Putamen (tissue), 1 donor: ENCODE data around the gene POLD2.

Source experiments
- DNase-seq: peaks from one replicate; pipeline ENCODE4 v3.0.0-alpha.2; 2016; ENCODE audit warnings: low spot score

The POLD2 gene

DNA sequence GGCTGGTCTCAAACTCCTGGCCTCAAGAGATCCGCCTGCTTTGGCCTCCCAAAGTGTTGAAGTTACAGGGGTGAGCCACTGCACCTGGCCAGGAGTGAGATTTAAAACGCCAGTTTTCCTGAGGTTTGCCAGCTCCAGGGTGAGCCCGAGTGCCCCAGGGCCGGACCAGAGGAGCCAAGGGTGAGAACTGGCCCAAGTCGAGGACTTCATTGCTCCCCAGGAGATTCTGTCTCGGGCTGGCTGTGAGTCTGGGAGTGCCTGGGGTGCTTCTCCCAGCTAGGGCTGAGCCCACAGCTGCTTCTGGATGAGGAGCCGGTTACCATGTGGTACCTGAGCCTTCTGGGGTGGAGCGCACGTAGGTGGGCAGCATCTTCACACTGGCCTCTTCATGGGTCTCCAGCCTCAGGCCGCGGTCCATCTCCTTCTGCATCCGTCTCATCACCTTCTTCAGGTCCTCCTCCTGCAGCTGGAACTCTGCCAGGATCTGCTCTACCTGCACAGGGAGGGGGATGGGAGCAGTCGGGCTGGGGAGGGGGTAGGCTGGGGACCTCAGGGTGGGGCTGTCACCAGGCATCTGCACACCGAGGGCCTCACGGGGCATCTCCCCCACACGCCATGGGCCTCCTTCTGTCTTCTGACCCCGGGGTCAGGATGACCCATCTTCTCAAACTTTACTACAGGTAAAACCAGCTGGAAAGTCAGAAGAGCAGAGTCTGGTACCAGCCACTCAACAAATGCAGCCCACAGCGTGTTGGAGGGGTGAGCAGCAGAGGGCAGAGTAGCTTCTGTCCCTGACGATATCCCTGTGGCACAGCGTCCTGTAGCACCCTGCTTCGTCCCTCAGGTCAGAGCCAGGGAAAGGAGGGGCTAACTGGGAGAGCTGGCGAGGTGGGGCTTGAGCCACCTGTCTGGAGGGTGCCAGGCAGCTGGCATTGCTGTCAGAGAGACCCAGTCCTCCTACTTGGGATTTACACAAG, 29.9 kb upstream of the POLD2 start:
- DNase-seq: no peak

DNA sequence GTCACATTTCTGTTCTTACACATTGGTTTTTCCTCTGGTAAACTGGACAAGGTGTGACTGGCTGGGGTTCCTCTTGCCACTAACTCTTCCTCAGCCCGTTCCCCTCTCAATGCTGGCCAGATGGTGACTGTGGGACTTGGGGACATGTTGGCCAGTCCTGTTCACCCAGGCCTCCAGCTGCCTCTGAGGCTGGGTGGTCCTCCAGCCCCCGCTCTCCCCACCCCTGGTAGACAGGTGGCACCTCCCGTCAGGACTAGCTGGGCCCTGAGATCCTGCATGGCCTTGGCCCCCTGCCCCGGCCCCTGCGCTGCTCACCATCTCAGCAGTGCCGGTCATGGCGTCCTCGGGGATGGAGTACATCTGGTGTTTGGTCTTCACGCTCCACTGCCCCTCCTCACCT, 28.6 kb upstream of the POLD2 start:
- DNase-seq: no peak

GRCh38 chr7:44150966-44151941, 27.9 kb upstream of the POLD2 start:
- no peak for DNase-seq

DNA sequence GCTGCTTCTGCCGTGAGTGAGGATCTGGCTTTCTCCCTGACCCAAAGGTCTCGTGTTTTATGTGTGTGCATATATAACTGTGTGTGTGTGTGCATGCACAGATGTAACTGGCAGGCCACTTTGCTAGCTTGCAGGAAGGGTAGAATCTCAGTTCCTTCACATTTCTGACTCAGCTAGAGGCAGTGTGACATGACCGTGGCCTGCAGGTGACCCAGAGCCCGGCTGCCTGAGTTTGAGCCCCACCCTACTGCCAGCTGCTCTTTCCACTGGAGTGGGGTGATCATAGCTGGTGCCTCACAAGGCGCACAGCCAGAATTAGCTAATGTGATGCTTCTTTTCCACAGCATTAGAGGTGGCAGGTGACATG, 27.1 kb upstream of the POLD2 start:
- DNase-seq: no peak

DNA sequence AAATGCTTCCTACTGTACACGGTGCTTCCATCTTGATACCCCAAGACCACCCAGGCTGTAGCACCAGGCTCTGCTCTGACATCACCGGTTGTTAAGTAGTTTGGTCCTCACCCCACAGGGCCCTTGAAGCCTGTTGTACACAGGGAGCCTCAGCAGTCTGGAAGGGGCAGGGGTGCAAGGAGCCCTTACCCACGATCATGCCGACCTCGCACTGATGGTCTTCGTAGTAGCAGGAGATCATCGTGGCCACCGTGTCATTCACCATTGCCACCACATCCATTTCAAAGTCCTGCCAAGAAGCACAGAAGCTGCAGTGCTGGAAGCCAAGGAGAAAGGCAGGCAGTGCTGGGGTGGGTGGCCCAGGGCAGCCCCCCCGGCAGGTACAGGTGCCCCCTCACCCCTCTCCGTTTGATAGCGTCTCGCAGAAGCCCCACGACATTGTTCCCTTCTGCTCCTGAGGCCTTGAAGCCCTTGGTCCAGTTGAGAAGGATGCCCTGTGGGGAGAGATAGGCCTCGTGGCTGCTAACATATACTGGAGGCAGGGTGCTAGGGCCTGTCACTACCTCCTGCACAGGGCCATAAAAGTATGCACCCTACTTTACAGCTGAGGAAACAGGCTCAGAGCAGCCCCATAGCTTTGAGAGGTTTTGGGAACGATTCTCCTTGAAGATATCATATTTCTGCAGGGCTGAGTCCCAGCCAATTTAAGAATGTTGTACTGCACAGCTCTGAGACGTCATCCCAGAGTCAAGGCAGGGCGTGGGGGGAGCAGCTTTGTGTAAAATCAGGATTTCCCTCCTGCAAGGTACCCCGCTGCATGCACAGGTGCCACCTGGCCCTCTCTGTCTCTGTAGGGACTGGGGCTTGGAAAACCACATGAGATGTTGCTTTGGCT, 26.5 kb upstream of the POLD2 start:
- no peak for DNase-seq

GRCh38 chr7:44148961-44149536, 25.7 kb upstream of the POLD2 start:
- DNase-seq: no peak

GRCh38 chr7:44148166-44148565, 24.8 kb upstream of the POLD2 start:
- no peak for DNase-seq

DNA sequence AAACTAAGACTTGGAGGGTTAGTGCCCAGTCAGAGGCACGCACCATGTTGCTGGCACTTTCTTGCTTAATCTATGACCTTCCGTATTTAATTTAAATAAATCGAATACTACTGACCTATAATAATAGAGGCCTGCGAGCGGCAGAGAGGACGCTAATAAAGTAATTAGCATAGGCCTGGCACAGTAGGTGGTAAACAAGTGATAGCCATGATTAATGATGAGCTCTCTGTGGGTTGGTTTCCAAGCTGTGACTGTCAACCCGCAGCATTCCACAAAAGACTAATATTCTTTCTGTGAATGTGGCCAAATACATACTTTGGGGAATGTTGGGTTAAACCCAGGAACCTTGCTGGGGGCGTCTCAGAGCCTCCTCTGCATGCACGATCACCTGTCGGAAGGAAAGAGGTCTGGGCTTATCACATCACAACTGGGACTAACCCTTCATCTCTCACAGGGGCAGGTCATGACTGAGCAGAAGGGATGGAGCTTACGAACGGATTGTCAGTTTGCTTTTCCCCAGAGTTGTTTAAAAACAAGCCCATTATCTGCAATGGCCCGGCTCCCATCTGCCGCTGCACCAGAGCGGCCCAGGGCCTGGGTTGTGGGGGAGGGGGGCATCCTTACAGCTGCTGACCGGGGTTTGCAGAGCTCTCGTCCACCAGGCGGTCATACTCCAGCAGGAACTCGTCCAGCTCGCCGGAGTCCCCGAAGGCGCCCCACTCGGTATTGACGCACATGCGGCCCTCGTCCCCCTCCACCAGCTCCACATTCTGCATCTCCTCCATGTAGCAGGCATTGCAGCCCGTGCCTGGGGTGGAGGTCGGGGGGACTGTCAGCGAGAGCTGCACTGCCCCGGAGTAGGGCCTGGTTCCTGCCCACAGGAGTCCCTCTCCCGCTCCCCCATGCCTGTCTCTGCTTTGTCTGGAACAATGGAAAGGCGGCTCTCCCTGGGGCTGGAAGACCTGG, 24.0 kb upstream of the POLD2 start:
- no peak for DNase-seq

DNA sequence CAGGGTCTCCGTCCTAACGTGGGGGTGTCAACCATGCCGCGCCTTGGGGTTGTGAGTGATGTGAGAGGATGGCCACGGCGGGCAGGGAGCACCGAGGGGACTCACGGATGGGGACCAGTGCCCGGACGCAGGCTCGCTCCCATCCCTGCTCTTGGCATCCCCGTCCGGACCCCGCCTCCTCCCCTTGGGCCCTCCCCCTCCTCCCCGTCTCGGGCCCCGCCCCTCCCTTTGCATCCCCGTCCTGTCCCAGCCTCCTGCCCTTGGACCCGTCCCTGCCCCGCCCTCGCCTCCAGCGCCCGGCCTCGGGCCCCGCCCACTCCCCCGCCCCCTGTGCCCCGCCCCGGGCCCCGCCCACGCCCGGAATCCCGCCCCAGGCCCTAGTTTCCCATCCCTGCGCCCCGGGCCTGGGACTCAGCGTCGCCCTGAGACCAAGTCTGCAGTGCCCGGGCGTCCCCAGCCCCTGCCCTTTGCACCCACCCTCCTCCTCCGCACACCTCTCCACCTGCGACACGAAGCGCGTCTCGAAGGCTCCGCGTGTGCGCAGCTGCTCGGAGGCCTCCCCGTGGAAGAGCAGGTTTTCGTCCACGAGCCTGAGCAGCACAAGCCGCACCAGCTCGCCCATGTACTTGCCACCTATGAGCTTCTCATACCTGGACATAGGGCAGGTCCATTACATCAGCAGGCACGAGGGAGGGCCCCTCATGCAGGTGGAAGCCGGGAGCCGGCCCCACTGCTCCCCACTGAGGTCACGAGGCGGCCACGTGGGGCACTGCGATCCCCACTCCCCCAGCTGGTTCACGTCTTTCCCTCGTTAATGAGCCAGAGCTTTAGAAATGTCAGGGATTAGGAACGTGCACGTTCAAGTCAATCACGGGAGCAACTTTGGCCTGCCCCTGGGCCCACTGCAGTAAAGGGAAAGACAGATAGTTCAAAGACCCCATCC, 22.9 kb upstream of the POLD2 start:
- peak; percentile 66 for DNase-seq

DNA sequence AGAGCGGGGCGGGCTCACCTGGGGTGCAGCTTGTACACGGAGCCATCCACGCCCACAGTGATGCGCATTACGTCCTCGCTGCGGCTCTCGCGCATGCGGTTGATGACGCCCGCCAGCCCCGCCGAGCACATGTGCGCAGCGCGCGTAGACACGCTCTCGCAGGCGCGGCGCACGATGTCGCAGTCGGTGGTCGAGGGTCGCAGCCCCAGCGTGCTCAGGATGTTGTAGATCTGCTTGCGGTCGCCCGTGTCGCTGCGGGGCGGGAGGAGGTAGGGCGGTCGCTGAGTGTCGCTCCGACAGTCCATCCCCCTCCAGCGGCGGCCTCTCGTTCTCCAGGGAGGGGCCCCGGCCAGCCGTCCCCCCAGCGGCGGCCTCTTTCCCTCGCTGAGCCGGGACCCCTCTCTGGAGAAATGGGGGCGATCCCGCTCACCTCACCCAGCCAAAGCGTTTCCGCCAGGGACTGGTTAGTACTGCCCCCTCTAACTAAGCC, 22.2 kb upstream of the POLD2 start:
- peak; percentile 22 for DNase-seq

DNA sequence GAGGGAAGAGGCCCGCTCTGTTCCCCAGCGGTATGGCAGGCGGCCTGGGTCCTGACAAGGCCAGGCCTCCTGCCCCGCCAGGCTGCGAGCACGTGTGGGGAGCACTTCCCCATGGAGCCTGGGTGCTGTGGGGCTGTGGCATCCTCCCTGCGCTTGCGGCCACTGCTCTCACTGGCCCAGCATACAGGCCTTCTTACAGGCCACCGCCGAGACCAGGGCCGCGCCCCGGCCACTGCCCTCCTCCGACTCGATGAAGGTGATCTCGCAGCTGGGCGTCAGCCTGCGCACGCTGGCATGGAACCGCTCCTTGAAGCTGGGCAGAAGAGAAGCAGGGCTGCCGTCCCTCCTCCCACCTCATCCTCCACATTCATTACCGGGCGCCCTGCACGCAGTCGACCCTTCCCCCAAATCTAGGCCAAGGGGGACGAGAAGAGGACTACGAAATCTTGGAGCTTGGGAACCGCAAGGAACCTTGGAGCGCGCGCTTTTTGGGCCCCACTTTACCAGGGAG, 21.7 kb upstream of the POLD2 start:
- no peak for DNase-seq

DNA sequence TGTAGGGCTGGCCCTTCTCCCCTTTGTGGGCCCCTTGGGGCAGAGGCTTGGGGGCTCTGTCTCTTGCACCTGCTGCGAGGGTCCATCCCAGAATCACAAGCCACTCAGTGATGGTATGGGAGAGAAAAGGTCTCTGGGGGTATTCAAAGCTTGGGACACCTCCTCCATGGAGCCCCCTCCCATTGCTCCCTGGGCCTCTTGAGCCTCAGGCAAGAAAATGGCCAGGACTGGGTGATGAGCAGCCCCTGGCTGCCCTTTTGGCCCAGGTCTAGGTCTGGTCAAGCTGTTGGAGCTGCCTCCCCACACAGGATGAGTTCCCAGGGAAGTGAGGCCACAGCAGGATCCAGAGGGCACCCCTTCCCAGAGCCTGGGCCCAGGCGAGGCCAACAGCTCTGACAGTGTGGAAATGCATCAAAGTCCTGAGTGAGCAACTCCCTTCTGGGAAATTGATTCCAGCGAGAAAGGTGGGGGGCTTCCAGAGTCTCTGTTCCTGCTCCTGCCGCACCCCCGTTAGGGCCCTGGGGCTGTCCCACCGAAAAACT, 21.1 kb upstream of the POLD2 start:
- no peak for DNase-seq

DNA sequence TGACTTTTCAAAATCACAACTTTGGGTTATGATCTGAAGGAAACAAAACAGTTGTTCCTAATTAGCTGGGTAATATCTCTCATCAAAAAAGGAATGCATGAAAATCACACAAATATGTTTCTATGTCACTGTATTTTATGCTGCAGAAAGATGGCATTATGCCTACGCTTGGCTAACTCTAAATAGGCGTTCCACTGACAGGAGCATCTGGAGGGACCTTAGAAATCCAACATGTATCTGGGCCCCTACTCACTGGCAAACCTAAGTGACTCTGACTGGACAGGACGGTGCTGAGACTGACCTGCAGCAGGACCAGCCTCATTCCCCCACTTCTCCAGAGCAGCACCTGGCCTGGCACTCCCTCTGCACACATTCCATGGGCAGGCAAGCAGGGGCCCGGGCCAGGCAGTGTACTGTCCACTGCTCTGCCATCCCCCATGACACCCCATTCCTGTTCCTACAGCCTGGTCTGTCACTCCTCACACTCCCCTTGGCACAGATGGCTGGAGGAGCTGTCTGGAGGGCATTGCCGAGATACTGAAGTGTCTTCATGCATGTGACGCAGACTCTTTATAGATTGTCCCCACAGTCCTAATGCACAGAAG, 20.4 kb upstream of the POLD2 start:
- DNase-seq: no peak

- no peak for DNase-seq
Observed at GRCh38 chr7:44142028-44142427, 18.7 kb upstream of the POLD2 start.

GRCh38 chr7:44141221-44141850, 18.0 kb upstream of the POLD2 start, which contains the start of gene MYL7:
TSS of gene MYL7 (minus strand) at chr7:44141332. CDS start at chr7:44141305, 27 bp downstream.
- DNase-seq: no peak

DNA sequence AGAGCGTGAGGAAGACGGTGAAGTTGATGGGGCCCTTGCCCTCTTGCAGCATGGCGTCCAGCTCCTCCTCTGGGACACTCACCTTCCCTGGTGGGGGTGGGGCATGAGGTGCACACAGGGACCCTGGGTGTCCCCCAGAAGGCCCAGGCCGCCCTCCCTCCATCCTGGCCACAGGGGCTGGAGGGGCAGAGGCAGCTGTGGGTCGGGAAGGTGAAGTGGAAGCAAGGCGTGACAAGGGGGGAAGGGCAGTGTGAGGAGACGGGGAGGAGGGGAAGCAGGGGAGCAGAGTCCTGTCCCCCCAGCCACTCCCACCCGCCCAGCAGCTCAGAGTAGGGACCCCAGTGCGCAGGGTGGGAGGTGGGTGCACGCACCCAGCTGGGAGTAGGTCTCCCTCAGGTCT, 17.0 kb upstream of the POLD2 start:
- no peak for DNase-seq

GRCh38 chr7:44139311-44140010, 16.1 kb upstream of the POLD2 start:
- DNase-seq: no peak
